ENCODE results near the gene GPC5.

DNA sequence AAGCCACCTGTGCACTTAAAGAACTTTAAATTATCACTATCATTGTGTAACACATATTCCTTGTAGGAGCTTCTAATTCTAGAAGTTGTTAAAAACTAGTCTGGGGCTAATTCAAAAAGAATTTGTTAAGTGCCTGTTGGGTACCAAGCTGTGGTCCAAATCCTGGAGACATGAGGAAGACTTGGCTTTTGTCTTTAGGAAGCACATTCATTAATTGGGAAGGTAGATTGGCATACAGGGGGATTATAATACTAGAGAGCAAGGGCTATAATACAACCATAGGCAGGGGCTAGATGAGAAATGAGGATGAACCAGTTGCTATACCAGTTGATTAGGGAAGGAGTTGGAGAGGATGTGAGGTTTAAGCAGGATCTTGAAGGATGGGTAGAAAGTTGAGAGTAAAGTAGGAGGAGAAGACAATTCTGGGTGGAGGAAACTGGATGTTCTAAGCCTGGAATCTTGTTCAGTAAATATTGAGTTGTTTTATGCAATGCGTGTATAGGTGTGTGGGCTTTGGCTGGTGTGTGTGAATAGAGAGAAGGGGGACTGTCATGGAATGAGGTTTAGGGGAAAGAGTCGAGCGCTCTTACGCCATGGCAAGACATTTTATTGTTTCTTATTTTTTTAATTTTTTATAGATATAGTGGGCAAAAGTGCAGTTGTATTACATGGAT lies 350.1 kb downstream of the GPC5 start:
- no peak for TF ChIP-seq ZNF274 (IDR thresholded peaks at IDR 0.05; ENCODE audit: borderline replicate concordance, low read depth, low read length)
- no peak for TF ChIP-seq KLF16 (IDR thresholded peaks at IDR 0.05)
- no peak for TF ChIP-seq SP1 (CRISPR knock-in tag; IDR thresholded peaks at IDR 0.05)
- no peak for TF ChIP-seq RBBP5 (IDR thresholded peaks at IDR 0.05; ENCODE audit: borderline replicate concordance, insufficient read depth, low read length, poor library complexity, severe bottlenecking)
- TF ChIP-seq POLR2AphosphoS5 (IDR thresholded peaks at IDR 0.05; ENCODE audit: control insufficient read depth, insufficient read depth, low read depth, low read length), result no peak
- TF ChIP-seq, protein P1, sequence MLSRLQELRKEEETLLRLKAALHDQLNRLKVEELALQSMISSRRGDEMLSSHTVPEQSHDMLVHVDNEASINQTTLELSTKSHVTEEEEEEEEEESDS (CRISPR knock-in tag; IDR thresholded peaks at IDR 0.05), result no peak
- TF ChIP-seq, protein P2, sequence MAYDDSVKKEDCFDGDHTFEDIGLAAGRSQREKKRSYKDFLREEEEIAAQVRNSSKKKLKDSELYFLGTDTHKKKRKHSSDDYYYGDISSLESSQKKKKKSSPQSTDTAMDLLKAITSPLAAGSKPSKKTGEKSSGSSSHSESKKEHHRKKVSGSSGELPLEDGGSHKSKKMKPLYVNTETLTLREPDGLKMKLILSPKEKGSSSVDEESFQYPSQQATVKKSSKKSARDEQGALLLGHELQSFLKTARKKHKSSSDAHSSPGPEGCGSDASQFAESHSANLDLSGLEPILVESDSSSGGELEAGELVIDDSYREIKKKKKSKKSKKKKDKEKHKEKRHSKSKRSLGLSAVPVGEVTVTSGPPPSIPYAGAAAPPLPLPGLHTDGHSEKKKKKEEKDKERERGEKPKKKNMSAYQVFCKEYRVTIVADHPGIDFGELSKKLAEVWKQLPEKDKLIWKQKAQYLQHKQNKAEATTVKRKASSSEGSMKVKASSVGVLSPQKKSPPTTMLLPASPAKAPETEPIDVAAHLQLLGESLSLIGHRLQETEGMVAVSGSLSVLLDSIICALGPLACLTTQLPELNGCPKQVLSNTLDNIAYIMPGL (CRISPR knock-in tag; IDR thresholded peaks at IDR 0.05), result no peak
- no peak for TF ChIP-seq RAD21 (CRISPR knock-in tag; conservative IDR thresholded peaks at IDR 0.05 in 1 of 2, IDR thresholded peaks at IDR 0.05 in 1 of 2)
- TF ChIP-seq ZNF217 (CRISPR knock-in tag; IDR thresholded peaks at IDR 0.05), result no peak
- TF ChIP-seq, protein P3, sequence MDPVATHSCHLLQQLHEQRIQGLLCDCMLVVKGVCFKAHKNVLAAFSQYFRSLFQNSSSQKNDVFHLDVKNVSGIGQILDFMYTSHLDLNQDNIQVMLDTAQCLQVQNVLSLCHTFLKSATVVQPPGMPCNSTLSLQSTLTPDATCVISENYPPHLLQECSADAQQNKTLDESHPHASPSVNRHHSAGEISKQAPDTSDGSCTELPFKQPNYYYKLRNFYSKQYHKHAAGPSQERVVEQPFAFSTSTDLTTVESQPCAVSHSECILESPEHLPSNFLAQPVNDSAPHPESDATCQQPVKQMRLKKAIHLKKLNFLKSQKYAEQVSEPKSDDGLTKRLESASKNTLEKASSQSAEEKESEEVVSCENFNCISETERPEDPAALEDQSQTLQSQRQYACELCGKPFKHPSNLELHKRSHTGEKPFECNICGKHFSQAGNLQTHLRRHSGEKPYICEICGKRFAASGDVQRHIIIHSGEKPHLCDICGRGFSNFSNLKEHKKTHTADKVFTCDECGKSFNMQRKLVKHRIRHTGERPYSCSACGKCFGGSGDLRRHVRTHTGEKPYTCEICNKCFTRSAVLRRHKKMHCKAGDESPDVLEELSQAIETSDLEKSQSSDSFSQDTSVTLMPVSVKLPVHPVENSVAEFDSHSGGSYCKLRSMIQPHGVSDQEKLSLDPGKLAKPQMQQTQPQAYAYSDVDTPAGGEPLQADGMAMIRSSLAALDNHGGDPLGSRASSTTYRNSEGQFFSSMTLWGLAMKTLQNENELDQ (CRISPR knock-in tag; IDR thresholded peaks at IDR 0.05; ENCODE audit: borderline replicate concordance), result no peak
- TF ChIP-seq CAMTA2 (CRISPR knock-in tag; conservative IDR thresholded peaks at IDR 0.05), result no peak
